ENCODE results near the gene GRXCR2. TPM values are rescaled to one million over a fixed set of nuclear protein-coding genes. Genes with fewer than 3 reads are reported as not detected.
A peak's percentile ranks its signal among the peaks of the same experiment; 100 is the strongest.
"Not testable (repeated sequence)": the region's sequence is repeated elsewhere in the genome, so short reads cannot be mapped to it uniquely, and the experiment has no call there.

GRXCR2 gene
- total RNA-seq, 1 donor from 2014 or later, result not detected

DNA sequence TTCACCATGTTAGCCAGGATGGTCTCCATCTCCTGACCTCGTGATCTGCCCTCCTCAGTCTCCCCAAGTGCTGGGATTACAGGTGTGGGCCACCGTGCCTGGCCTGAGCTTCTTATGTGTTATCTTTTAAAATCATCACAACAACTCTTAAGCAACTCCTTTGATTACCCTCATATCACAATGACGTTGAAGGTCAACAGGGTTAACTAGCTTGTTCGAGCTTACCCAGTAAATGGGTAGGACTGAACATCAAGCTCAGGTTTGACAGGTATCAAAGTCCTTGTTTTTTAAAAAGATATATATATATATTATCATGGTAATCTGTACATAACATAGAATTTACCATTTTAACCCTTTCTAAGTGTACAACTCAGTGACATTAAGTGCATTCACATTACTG, 3.1 kb downstream of the GRXCR2 start:
- Mint-ChIP-seq H3K4me1 (ENCODE audit: unreplicated experiment) (no peaks in the 10 kb centered on the region), H3K9me3 (ENCODE audit: unreplicated experiment) (no peaks in the 10 kb centered on the region), H3K4me3 (ENCODE audit: unreplicated experiment) (no peak overlapping the region), H3K27me3 (ENCODE audit: unreplicated experiment) (peaks cover 2% of the 10 kb centered on the region), H3K36me3 (ENCODE audit: low read depth, unreplicated experiment) (no peaks in the 10 kb centered on the region), H3K27ac (ENCODE audit: unreplicated experiment) (no peak overlapping the region)
- TF ChIP-seq, protein P1, sequence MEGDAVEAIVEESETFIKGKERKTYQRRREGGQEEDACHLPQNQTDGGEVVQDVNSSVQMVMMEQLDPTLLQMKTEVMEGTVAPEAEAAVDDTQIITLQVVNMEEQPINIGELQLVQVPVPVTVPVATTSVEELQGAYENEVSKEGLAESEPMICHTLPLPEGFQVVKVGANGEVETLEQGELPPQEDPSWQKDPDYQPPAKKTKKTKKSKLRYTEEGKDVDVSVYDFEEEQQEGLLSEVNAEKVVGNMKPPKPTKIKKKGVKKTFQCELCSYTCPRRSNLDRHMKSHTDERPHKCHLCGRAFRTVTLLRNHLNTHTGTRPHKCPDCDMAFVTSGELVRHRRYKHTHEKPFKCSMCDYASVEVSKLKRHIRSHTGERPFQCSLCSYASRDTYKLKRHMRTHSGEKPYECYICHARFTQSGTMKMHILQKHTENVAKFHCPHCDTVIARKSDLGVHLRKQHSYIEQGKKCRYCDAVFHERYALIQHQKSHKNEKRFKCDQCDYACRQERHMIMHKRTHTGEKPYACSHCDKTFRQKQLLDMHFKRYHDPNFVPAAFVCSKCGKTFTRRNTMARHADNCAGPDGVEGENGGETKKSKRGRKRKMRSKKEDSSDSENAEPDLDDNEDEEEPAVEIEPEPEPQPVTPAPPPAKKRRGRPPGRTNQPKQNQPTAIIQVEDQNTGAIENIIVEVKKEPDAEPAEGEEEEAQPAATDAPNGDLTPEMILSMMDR (IDR thresholded peaks at IDR 0.05; ENCODE audit: unreplicated experiment), result no peak
- DNase-seq (ENCODE audit: low spot score), result no peak

DNA sequence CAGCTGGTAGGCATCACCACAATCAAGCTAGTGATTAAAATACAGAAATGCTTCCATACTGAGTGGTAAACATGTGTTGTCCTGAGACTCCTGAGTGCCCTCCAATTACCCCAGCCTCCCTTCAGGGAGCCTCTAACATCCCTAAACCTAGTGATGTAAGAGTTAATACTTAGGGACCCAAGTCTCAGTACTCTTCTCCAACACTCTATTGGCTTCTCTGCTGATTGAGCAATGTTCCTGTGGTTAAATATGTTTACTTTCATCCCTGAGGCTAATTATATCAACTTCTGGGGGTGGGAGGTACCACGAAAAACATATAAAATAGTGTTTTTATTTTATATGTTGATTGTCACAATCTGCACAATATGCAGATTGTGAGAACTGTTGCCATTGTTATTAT, 5.0 kb downstream of the GRXCR2 start:
- H3K4me1 Mint-ChIP-seq (ENCODE audit: unreplicated experiment), result no peaks in the 10 kb centered on the region
- TF ChIP-seq, protein P1 (IDR thresholded peaks at IDR 0.05; ENCODE audit: unreplicated experiment), result no peak
- H3K9me3 Mint-ChIP-seq (ENCODE audit: unreplicated experiment), result no peaks in the 10 kb centered on the region
- H3K36me3 Mint-ChIP-seq (ENCODE audit: low read depth, unreplicated experiment), result no peaks in the 10 kb centered on the region
- DNase-seq (ENCODE audit: low spot score), result no peak
- H3K4me3 Mint-ChIP-seq (ENCODE audit: unreplicated experiment), result no peak overlapping the region
- peaks cover 2% of the 10 kb centered on the region for H3K27me3 Mint-ChIP-seq (ENCODE audit: unreplicated experiment)
- no peak overlapping the region for H3K27ac Mint-ChIP-seq (ENCODE audit: unreplicated experiment)

GRCh38 chr5:145864432-145864831, 8.4 kb downstream of the GRXCR2 start:
- H3K9me3 Mint-ChIP-seq (ENCODE audit: unreplicated experiment); H3K4me3 Mint-ChIP-seq (ENCODE audit: unreplicated experiment); H3K4me1 Mint-ChIP-seq (ENCODE audit: unreplicated experiment); H3K36me3 Mint-ChIP-seq (ENCODE audit: low read depth, unreplicated experiment); H3K27ac Mint-ChIP-seq (ENCODE audit: unreplicated experiment); DNase-seq (ENCODE audit: low spot score); H3K27me3 Mint-ChIP-seq (ENCODE audit: unreplicated experiment): not testable (repeated sequence)

- H3K27ac Mint-ChIP-seq (ENCODE audit: unreplicated experiment), result no peak overlapping the region
These were observed 9.8 kb downstream of the GRXCR2 start for GRCh38 chr5:145863003-145863402.

DNA sequence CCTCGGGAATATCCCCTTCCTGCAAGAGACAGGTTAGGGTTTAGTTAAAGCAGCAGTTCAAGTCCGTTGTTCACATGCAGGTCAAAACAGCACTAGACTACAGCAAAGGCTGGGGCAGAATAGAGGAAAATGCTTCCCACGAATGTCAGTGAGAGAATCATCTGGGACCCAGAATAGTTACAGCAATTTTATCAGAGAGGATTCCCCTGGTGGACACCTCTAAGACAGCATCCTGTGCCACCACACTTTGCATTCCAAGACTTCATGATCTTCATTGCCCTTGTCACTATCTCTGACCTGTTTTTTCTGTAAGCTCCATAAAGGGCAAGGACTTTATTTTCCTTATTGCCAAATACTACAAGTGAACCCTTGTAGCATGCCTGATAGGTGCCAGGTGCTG, 12.9 kb downstream of the GRXCR2 start:
- peaks cover 15% of the 10 kb centered on the region for H3K4me1 Mint-ChIP-seq (ENCODE audit: unreplicated experiment)
- H3K27me3 Mint-ChIP-seq (ENCODE audit: unreplicated experiment), result no peaks in the 10 kb centered on the region
- no peak for DNase-seq (ENCODE audit: low spot score)
- H3K27ac Mint-ChIP-seq (ENCODE audit: unreplicated experiment), result no peak overlapping the region
- H3K9me3 Mint-ChIP-seq (ENCODE audit: unreplicated experiment), result no peaks in the 10 kb centered on the region
- no peaks in the 10 kb centered on the region for H3K36me3 Mint-ChIP-seq (ENCODE audit: low read depth, unreplicated experiment)
- TF ChIP-seq, protein P1 (IDR thresholded peaks at IDR 0.05; ENCODE audit: unreplicated experiment), result peak; percentile 68
- H3K4me3 Mint-ChIP-seq (ENCODE audit: unreplicated experiment), result no peak overlapping the region

More at GRCh38 chr5:145863003-145863402, 9.8 kb downstream of the GRXCR2 start:
- no peaks in the 10 kb centered on the region for H3K36me3 Mint-ChIP-seq (ENCODE audit: low read depth, unreplicated experiment)
- no peak overlapping the region for H3K4me3 Mint-ChIP-seq (ENCODE audit: unreplicated experiment)
- peaks cover 2% of the 10 kb centered on the region for H3K27me3 Mint-ChIP-seq (ENCODE audit: unreplicated experiment)
- DNase-seq (ENCODE audit: low spot score), result no peak
- TF ChIP-seq, protein P1 (IDR thresholded peaks at IDR 0.05; ENCODE audit: unreplicated experiment), result no peak
- no peaks in the 10 kb centered on the region for H3K4me1 Mint-ChIP-seq (ENCODE audit: unreplicated experiment)
- H3K9me3 Mint-ChIP-seq (ENCODE audit: unreplicated experiment), result no peaks in the 10 kb centered on the region

GRCh38 chr5:145859453-145859852, 13.4 kb downstream of the GRXCR2 start:
- no peaks in the 10 kb centered on the region for H3K27me3 Mint-ChIP-seq (ENCODE audit: unreplicated experiment)
- no peaks in the 10 kb centered on the region for H3K36me3 Mint-ChIP-seq (ENCODE audit: low read depth, unreplicated experiment)
- no peak for DNase-seq (ENCODE audit: low spot score)
- H3K4me1 Mint-ChIP-seq (ENCODE audit: unreplicated experiment), result peaks cover 20% of the 10 kb centered on the region
- no peak overlapping the region for H3K4me3 Mint-ChIP-seq (ENCODE audit: unreplicated experiment)
- no peaks in the 10 kb centered on the region for H3K9me3 Mint-ChIP-seq (ENCODE audit: unreplicated experiment)
- H3K27ac Mint-ChIP-seq (ENCODE audit: unreplicated experiment), result no peak overlapping the region
- TF ChIP-seq, protein P1 (IDR thresholded peaks at IDR 0.05; ENCODE audit: unreplicated experiment), result no peak

Measured in endothelial cell (in vitro differentiated cells).